GM23338 (cell line): Measurements from ENCODE around the gene FAM50A.

Experiments used
- CTCF ChIP-seq, 2 experiments: fragments of 200-600 bp in 1 of 2; sonication (generic) in 1 of 2; conservative IDR thresholded peaks; 2 replicates each; pipeline versions ENCODE4 v1.5.1 to v1.6.1; 2016 to 2017; ENCODE audit warnings: antibody characterized with exemption in 2 of 2, low read depth in 2 of 2, mild to moderate bottlenecking in 2 of 2, moderate library complexity in 1 of 2
- EZH2 ChIP-seq: fragments of 200-600 bp; sonication (generic); IDR thresholded peaks from one replicate; pipeline ENCODE4 v1.8.0; 2017; ENCODE audit warnings: antibody characterized with exemption, mild to moderate bottlenecking, low read depth; ENCODE audit not compliant: unreplicated experiment
- EZH2phosphoT487 ChIP-seq: fragments of 200-600 bp; sonication (generic); IDR thresholded peaks from one replicate; pipeline ENCODE4 v1.8.1; 2018; ENCODE audit warnings: antibody characterized with exemption; ENCODE audit not compliant: unreplicated experiment
- NANOG ChIP-seq: IDR thresholded peaks from 2 replicates; pipeline ENCODE4 v1.6.1; 2016; ENCODE audit warnings: antibody characterized with exemption, borderline replicate concordance
- POLR2AphosphoS5 ChIP-seq: IDR thresholded peaks from 2 replicates; pipeline ENCODE4 v1.6.1; 2016; ENCODE audit warnings: antibody characterized with exemption, low read depth
- STAT1 ChIP-seq: IDR thresholded peaks from one replicate; pipeline ENCODE4 v1.6.1; 2016; ENCODE audit warnings: antibody characterized with exemption; ENCODE audit not compliant: unreplicated experiment
- ZNF331 ChIP-seq: fragments of 250-450 bp; sonication (Bioruptor Pico); IDR thresholded peaks from 2 replicates; pipeline ENCODE4 v1.5.0; 2020; ENCODE audit warnings: low read depth, mild to moderate bottlenecking, moderate library complexity
- TF ChIP-seq, protein P1 (sequence below): IDR thresholded peaks from one replicate; pipeline ENCODE4 v1.6.1; 2018; ENCODE audit warnings: antibody characterized with exemption; ENCODE audit not compliant: unreplicated experiment

DNA sequence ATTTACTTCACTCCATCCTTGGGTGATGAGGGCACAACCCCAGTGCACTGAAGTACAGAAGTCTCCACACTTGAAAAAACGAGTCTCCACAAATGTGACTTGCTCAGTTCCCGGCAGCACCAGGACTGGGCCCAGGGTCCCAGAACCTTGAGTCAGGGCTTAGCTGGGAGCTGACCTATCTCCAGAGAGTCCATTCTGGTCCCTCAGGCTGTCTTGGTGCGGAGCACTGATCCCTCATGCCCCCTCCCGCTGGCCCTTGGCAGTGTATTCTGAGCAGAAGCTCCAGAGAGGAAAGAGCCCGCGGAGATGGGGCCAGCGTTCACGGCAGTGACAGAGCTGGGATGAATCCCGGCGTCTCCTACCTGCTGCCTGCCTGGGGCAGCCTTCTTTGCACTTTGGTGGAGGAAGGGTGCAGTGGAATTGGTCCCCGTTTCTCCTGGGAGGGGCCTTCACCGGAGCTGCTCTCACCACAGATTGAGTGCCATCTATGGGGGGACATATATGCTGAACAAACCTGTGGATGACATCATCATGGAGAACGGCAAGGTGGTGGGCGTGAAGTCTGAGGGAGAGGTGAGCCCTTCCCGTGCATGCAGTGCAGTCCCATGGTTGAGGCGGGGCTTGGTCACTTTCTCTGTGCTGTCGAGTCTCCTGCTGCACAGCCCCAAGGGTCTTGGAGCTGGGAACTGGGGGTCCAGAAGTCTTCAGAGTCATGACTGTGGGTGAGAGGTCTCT is 3.2 kb upstream of the FAM50A start:
- TF ChIP-seq CTCF (conservative IDR thresholded peaks at IDR 0.05; ENCODE audit: low read depth in 2 of 2) (no peak), EZH2 (no peak), POLR2AphosphoS5 (no peak), STAT1 (no peak), NANOG (no peak), EZH2phosphoT487 (no peak), ZNF331 (CRISPR knock-in tag) (no peak)
- TF ChIP-seq, protein P1, sequence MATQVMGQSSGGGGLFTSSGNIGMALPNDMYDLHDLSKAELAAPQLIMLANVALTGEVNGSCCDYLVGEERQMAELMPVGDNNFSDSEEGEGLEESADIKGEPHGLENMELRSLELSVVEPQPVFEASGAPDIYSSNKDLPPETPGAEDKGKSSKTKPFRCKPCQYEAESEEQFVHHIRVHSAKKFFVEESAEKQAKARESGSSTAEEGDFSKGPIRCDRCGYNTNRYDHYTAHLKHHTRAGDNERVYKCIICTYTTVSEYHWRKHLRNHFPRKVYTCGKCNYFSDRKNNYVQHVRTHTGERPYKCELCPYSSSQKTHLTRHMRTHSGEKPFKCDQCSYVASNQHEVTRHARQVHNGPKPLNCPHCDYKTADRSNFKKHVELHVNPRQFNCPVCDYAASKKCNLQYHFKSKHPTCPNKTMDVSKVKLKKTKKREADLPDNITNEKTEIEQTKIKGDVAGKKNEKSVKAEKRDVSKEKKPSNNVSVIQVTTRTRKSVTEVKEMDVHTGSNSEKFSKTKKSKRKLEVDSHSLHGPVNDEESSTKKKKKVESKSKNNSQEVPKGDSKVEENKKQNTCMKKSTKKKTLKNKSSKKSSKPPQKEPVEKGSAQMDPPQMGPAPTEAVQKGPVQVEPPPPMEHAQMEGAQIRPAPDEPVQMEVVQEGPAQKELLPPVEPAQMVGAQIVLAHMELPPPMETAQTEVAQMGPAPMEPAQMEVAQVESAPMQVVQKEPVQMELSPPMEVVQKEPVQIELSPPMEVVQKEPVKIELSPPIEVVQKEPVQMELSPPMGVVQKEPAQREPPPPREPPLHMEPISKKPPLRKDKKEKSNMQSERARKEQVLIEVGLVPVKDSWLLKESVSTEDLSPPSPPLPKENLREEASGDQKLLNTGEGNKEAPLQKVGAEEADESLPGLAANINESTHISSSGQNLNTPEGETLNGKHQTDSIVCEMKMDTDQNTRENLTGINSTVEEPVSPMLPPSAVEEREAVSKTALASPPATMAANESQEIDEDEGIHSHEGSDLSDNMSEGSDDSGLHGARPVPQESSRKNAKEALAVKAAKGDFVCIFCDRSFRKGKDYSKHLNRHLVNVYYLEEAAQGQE: no peak
